Aorta (tissue), 5 donors: ENCODE data around the gene ABHD12. TPM values are rescaled to one million over a fixed set of nuclear protein-coding genes. Genes with fewer than 3 reads are reported as not detected.

Experiments
- ATAC-seq: fragments of 200-7000 bp; cut with Tn5 transposase; one replicate; pipeline ENCODE4 v1.9.1; 2022; ENCODE audit warnings: moderate library complexity; ENCODE audit not compliant: low FRiP score
- DNase-seq, 2 donors: peaks; one replicate each; pipeline ENCODE4 v3.0.0-alpha.2; 2020
- H3K27ac ChIP-seq, 2 donors: one replicate each; pipeline ENCODE4 v1.5.1; 2013; ENCODE audit warnings: low read length in 2 of 2, mild to moderate bottlenecking in 2 of 2, moderate library complexity in 2 of 2, control low read depth in 1 of 2, inconsistent platforms in 1 of 2, low read depth in 1 of 2
- H3K27me3 ChIP-seq, 2 donors: one replicate each; pipeline ENCODE4 v1.6.1; 2013; ENCODE audit warnings: control low read depth in 1 of 2, low read length in 1 of 2, mild to moderate bottlenecking in 1 of 2, moderate library complexity in 1 of 2; ENCODE audit not compliant: insufficient read depth in 2 of 2, control insufficient read depth in 1 of 2
- H3K36me3 ChIP-seq, 2 donors: one replicate each; pipeline ENCODE4 v1.6.1; 2013; ENCODE audit warnings: control low read depth in 1 of 2, low read length in 1 of 2, mild to moderate bottlenecking in 1 of 2; ENCODE audit not compliant: insufficient read depth in 2 of 2, control insufficient read depth in 1 of 2
- H3K4me1 ChIP-seq, 2 donors: one replicate each; pipeline ENCODE4 v1.6.1; 2013; ENCODE audit warnings: low read length in 2 of 2, control low read depth in 1 of 2, mild to moderate bottlenecking in 1 of 2, moderate library complexity in 1 of 2; ENCODE audit not compliant: insufficient read depth in 2 of 2, control insufficient read depth in 1 of 2
- H3K4me3 ChIP-seq, 2 donors: one replicate each; pipeline ENCODE4 v1.5.1; 2013; ENCODE audit warnings: low read length in 2 of 2, control low read depth in 1 of 2, mild to moderate bottlenecking in 1 of 2
- H3K9me3 ChIP-seq: one replicate; pipeline ENCODE4 v1.6.1; 2013; ENCODE audit warnings: mild to moderate bottlenecking, low read length; ENCODE audit not compliant: control insufficient read depth
- WGBS, 2 donors: extraction: QIAGEN DNeasy Blood & Tissue Kit; methylation state at CpG; one replicate each; pipeline ENCODE4 v1.1.7; 2013; 5-methylcytosine and 5-hydroxymethylcytosine counted together
- intact Hi-C, 2 donors: fragments of 100-400 bp; cut with DNase I; formaldehyde crosslinking; loops; one replicate each; pipeline versions ENCODE4 v1.14.2 to v1.15.0; 2022
- polyA plus RNA-seq, 2 donors: library from polyadenylated mRNA; stranded (reverse); fragments of 200-250 nt; gene quantifications; one replicate each; pipeline ENCODE4 v1.2.3, GENCODE V29; 2013
- total RNA-seq, 2 donors: library from RNA; stranded (reverse); fragmentation: NEBNext Ultra II Directional; extraction: Animal tissue kit (Norgen Biotek cat#: 25700); gene quantifications; one replicate each; pipeline ENCODE4 v1.2.1, GENCODE V29; 2021
- donor health status: healthy with polysubstance abuse.
- donor health status: Bipolar disorder and iron deficiency.
- donor health status: DM: no; HTN: no; CAD: no.
- donor health status: DM: no; HTN: no; CAD: no.
- donor health status: DM: yes; HTN: yes; CAD: no.

ABHD12 gene
- total and polyA plus RNA-seq, 4 donors: 26.2 to 32.3 (median 29.1) TPM

- intact Hi-C loops: no loop called here
- H3K9me3 ChIP-seq: no peaks in the 10 kb centered on the region
- H3K36me3 ChIP-seq: peaks cover 0 to 29% of the 10 kb centered on the region in 2 donors
- no peak overlapping the region for H3K27ac ChIP-seq
- DNase-seq (peak; percentile 42 to 57), ATAC-seq (no peak)
- no peaks in the 10 kb centered on the region for H3K27me3 ChIP-seq
- no peaks in the 10 kb centered on the region for H3K4me1 ChIP-seq
- 85 to 91% methylated on average over 11 of the region's 11 CpGs for WGBS, 2 donors
- no peak overlapping the region for H3K4me3 ChIP-seq
Measured at GRCh38 chr20:25282796-25283195, 107.8 kb downstream of the ABHD12 start.

- H3K4me3 ChIP-seq: no peak overlapping the region
- H3K9me3 ChIP-seq: no peaks in the 10 kb centered on the region
- DNase-seq: peak; percentile 29 to 61
- intact Hi-C loops: no loop called here
- H3K36me3 ChIP-seq: peaks cover 0 to 34% of the 10 kb centered on the region in 2 donors
- H3K27ac ChIP-seq: no peak overlapping the region
- H3K4me1 ChIP-seq: no peaks in the 10 kb centered on the region
- H3K27me3 ChIP-seq: no peaks in the 10 kb centered on the region
- ATAC-seq: no peak
- WGBS, 2 donors: 88 to 89% methylated on average over 22 of the region's 22 CpGs
Measured at GRCh38 chr20:25282034-25282781, 108.4 kb downstream of the ABHD12 start.

GRCh38 chr20:25281541-25281991 lies 109.1 kb downstream of the ABHD12 start:
- intact Hi-C loops: no loop called here
- H3K36me3 ChIP-seq: peaks cover 0 to 34% of the 10 kb centered on the region in 2 donors
- H3K4me1 ChIP-seq: no peaks in the 10 kb centered on the region
- peak; percentile 34 to 67 for DNase-seq
- H3K27ac ChIP-seq: no peak overlapping the region
- no peaks in the 10 kb centered on the region for H3K27me3 ChIP-seq
- H3K4me3 ChIP-seq: no peak overlapping the region
- no peaks in the 10 kb centered on the region for H3K9me3 ChIP-seq
- no peak for ATAC-seq
- 89 to 91% methylated on average over 21 of the region's 21 CpGs for WGBS, 2 donors

- no peaks in the 10 kb centered on the region for H3K27me3 ChIP-seq
- peak; percentile 43 to 72 for DNase-seq
- H3K9me3 ChIP-seq: no peaks in the 10 kb centered on the region
- intact Hi-C loops: no loop called here
- peaks cover 0 to 32% of the 10 kb centered on the region in 2 donors for H3K36me3 ChIP-seq
- WGBS, 2 donors: 88 to 92% methylated on average over 33 of the region's 33 CpGs
- no peaks in the 10 kb centered on the region for H3K4me1 ChIP-seq
- no peak overlapping the region for H3K27ac ChIP-seq
- no peak overlapping the region for H3K4me3 ChIP-seq
- ATAC-seq: no peak
Measured at GRCh38 chr20:25280574-25281535, 109.8 kb downstream of the ABHD12 start.

- DNase-seq: peak; percentile 34 to 67
Measured at GRCh38 chr20:25280051-25280573, 110.5 kb downstream of the ABHD12 start.

GRCh38 chr20:25279403-25279802 lies 111.2 kb downstream of the ABHD12 start:
- H3K36me3 ChIP-seq: peaks cover 0 to 25% of the 10 kb centered on the region in 2 donors
- no peaks in the 10 kb centered on the region for H3K9me3 ChIP-seq
- H3K27ac ChIP-seq: no peak overlapping the region
- H3K27me3 ChIP-seq: no peaks in the 10 kb centered on the region
- no peak overlapping the region for H3K4me3 ChIP-seq
- no peak for ATAC-seq
- H3K4me1 ChIP-seq: no peaks in the 10 kb centered on the region
- DNase-seq: peak in 1 of 2 donors; percentile 28
- intact Hi-C loops: no loop called here
- WGBS, 2 donors: 75 to 76% methylated on average over 9 of the region's 9 CpGs

More at GRCh38 chr20:25280051-25280573, 110.5 kb downstream of the ABHD12 start:
- Histone ChIP-seq H3K4me3 (no peak overlapping the region), H3K4me1 (no peaks in the 10 kb centered on the region), H3K36me3 (peaks cover 0 to 25% of the 10 kb centered on the region in 2 donors), H3K27me3 (no peaks in the 10 kb centered on the region), H3K27ac (no peak overlapping the region), H3K9me3 (no peaks in the 10 kb centered on the region)
- intact Hi-C loops: no loop called here
- no peak for ATAC-seq
- WGBS, 2 donors: 83 to 86% methylated on average over 15 of the region's 15 CpGs

GRCh38 chr20:25278636-25279361 lies 111.8 kb downstream of the ABHD12 start:
- peaks cover 0 to 22% of the 10 kb centered on the region in 2 donors for H3K36me3 ChIP-seq
- ATAC-seq (no peak), DNase-seq (peak; percentile 46 to 62)
- 88 to 90% methylated on average over 26 of the region's 26 CpGs for WGBS, 2 donors
- no peak overlapping the region for H3K4me3 ChIP-seq
- no peaks in the 10 kb centered on the region for H3K27me3 ChIP-seq
- intact Hi-C loops: no loop called here
- H3K27ac ChIP-seq: no peak overlapping the region
- H3K4me1 ChIP-seq: no peaks in the 10 kb centered on the region
- no peaks in the 10 kb centered on the region for H3K9me3 ChIP-seq

GRCh38 chr20:25277941-25278521 lies 112.6 kb downstream of the ABHD12 start:
- H3K4me1 ChIP-seq: no peaks in the 10 kb centered on the region
- intact Hi-C loops: no loop called here
- no peaks in the 10 kb centered on the region for H3K27me3 ChIP-seq
- no peak overlapping the region for H3K27ac ChIP-seq
- H3K9me3 ChIP-seq: no peaks in the 10 kb centered on the region
- peak; percentile 35 to 70 for DNase-seq
- no peak overlapping the region for H3K4me3 ChIP-seq
- peaks cover 3 to 18% of the 10 kb centered on the region in 2 donors for H3K36me3 ChIP-seq
- WGBS, 2 donors: 91 to 93% methylated on average over 19 of the region's 19 CpGs
- no peak for ATAC-seq
